Activated CD8-positive, alpha-beta memory T cell treated with anti-CD3 and anti-CD28 coated beads for 4 hours (primary cell): Measurements from ENCODE around the gene ADAMTS15.

Source experiments
- DNase-seq, 2 donors: peaks; one replicate each; pipeline ENCODE4 v3.0.0-alpha.2; 2020; ENCODE audit warnings: low read depth in 2 of 2

The ADAMTS15 gene

GRCh38 chr11:130418756-130419155, 29.7 kb upstream of the ADAMTS15 start:
- no peak for DNase-seq

DNA sequence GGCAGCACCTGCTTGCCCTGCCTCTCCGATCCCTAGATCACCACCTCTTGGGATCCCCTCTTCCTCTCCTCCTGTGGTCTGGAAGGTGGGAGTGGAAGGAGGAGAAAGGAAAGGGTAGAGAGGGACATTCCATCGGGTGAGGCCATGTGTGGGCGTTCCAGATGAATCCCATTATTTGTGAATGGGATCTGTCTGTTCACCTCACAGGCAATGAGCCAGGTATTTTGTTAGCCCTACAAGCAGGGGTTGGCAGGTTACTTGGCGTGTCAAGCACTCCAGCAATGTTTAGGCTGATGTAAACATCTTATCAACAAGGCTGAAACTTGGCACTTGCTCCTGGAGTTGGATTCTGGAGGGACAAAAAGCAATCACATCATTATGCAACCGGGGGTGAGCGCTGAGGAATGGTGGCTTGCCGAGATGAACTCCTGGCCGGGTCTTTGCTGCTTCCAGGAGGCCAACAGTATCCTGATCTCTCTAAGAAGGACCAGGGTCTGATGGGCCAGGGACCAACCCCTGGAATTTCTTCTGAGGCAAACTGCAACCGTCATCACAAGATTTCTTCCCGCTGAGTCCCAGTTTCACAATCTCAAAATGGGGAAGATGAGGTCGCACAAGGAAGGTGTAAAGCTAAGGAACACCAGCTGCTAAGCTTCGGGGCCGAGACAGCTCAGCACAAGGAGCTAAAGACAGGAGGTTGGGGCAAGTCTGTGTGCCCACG, 27.8 kb upstream of the ADAMTS15 start:
- DNase-seq: no peak

DNA sequence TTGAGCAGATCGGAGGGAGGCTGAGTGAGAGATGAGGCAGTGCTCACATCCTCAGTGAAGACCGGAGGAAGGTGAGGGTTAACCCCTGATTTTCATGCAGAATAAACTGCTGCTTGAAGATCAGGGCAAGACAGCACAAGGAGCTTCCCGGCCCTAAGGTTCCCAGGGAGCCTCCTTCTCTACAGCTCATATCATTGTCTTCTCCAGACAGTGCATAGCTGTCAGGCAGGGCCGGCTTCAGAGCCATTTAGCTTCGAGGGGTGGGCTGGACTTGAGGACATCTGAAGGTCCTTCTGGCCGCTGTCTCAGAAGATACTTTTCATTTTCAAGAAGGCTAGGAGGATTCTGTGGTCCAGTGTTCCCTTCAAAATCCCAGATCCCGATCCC, 27.3 kb upstream of the ADAMTS15 start:
- DNase-seq: no peak

GRCh38 chr11:130421697-130422096, 26.7 kb upstream of the ADAMTS15 start:
- DNase-seq: no peak

DNA sequence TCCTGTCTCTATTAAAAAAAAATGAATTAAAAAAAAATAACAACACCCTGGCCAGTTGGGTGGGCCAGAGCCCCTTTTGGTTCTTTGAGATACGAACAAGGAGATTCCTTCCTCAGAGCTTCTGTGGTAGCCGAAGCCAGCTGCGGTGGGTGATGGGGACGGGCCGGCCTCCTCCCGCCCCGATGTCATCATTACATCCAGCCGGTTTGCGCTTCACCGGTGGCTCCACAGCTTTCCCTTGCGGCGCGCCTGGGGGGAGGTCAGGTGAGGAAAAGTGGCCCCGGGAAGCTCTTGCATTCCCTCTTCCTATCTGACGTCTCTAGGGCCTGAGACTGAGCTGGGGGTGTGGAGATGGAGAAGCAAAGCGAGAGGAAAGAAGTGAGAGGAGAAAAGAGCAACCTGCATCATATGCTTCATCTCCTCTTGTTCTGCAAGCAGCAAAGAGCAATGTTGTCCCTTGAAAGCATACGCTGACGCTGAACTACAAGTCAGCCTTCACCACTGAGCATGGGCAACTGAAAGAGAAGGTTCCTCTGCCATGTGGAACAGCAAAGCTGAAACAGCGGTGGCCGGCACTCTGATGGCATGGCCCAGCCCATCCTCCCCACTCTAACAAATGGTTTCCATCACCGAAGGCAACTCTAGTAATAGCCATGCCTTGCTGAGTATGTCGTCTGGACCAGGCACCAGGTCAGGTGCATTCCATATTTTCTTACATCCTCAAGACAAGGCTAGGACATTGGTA, 26.0 kb upstream of the ADAMTS15 start:
- DNase-seq: no peak

DNA sequence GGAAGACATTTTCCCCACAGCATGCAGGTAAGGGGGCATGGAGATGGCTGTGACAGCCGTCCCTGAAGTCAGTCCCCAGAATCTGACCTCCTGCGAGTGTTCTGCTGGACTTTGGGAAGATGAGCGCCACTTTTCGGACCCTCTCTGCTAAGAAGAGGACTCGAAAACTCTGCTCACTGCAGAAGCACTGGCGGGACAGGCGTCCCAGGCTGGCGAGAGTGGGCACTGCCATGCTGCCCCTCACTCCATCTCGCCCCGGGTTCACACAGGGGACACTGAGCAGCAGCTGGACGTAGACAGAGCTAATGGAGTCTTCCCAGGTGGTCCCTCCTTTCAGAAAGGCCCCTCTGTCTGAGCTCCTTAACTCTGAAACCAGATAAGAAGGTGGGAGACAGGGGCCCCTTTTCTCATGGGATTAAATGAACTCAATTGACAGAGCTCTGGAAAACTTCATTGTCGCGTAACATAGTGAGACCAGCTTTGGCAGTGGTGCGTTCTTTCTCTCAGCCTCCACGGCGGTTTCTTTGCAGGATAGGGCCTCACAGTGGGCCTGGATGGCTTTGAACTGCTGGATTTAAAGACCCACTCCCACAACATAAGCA, 24.8 kb upstream of the ADAMTS15 start:
- no peak for DNase-seq

DNA sequence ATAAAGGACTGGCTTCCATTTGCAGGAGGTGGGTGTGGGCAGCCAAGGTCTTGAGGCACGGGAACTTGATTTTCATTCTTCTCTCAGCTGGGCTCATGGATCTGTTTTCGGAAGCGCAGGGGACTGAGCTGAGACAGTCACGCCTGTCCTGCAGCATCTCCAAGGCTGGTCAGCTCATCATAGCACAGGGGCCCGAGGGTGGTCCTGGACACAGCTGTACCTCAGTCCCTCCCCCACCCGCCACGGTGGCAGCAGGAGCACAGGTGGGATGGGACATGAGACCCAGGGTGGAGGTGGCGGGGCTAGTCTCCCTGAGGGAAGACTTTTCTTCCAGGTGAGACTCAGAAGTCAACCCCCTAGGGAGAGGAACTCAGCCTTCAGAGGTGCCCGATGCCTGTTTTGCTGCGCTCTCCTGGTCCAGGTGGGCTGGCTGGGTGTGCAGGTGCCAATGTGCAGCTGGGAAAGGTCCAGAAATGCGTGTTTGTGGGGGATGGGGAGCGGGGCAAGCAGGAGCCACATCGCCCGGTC, 23.8 kb upstream of the ADAMTS15 start:
- DNase-seq: no peak

DNA sequence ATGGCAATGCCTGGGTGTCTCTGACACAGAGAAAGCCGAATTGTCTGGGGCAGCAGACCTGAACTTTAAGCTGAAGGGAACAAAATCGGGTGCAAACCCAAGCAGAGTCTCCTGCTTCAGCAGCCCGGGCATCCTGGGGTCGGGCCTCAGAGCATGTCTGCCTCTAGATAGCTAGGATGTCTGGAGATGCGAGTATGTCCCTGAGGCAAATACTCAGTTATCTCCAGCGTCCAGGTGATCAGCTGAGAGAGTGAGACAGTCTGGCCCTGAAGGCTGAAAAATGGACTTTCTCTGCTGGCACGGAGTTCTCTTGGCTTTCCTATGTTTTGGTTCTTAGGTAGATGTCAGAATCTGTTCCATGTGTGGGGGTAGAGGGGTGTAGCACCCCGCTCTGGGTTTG, 23.3 kb upstream of the ADAMTS15 start:
- DNase-seq: no peak

GRCh38 chr11:130426223-130426836, 22.1 kb upstream of the ADAMTS15 start:
- no peak for DNase-seq

DNA sequence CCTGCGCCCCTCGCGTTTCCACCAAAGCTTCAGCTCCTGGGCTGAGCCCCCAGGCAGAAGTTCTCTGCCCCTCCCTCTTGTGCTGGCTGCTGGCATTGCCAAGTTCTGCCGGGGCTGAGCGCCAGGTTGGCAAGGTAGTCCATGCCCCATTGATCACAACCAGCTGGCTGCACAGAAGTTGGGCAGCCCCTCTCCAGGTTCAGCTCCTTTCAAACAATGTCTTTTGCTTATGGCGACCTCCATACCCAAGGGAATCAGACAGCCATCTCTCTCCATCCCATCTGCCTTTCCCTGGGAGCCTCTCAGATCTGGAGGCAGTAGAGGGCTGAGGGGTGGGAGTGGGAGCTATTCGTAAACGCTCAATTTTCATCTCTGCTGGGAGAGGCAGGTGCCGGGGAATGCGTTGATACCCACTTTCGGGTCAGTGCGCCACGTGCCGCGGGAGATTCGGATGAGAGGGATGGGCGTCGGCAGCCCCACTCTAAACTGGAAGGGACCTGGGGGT, 21.6 kb upstream of the ADAMTS15 start:
- no peak for DNase-seq

DNA sequence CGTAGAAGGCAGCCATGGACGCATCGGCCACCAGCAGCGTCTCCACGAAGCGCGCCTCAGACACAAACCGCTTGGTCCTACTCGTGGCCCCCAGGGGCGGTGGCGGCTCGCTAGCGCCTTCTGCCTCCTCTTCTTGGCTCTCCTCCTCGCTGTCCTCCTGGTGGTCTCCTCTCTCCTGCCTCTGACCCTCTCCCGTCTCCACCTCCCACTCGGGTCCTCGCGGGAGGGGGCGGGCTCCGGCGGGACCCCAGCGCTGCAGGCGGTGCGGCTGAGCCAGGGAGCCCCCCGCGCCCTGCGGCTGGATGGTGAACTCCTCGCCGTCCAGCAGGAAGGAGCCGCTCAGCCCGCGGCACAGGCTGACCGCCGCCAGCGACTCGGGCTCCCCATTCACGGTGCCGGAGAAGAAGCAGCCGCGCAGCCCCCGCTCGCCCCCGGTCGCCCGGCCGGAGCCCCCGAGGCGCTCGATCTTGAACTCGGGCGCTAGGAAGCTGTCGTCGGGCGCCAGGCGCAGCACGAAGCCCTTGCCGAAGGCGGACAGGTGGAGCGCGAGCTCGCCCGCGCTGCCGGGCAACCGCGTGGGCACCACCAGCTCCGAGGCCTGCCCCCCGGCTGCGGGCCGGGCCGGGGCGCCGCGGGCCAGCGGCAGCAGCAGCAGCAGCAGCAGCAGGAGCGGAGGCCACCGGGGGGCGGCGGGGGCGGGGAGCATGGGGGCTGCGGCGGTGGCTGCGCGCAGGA, 20.7 kb upstream of the ADAMTS15 start:
- DNase-seq: no peak

GRCh38 chr11:130428316-130429119, 19.9 kb upstream of the ADAMTS15 start, which contains the start of gene ADAMTS8:
Gene ADAMTS8 (minus strand): TSS chr11:130428609. CDS start chr11:130428286, 323 bp downstream.
- no peak for DNase-seq

DNA sequence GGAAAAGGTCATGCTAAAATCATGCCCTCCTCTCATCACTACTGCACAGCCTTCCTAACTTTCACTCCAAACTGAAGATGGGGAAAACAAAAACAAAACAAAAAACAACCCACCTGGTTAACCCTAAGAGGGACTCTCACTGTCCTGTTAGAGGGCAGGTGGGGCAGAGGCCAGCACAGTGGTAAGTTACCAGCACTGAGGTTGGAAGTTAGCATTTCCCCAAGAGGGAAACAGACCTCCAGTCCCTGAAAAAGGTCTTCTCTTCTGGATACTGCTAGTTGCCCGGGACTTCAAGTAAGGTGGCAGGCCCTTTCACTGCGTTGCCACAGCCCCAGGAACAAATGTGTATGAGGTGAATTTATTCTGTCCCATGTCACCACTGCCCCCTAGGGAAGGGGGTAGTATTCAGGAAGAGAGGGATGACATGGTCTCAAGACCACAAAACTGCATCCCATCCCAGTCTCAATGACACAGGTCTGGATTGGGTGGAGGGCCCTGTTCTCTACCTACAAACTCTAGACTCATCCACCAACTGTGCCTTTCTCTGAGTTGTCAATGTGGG, 19.2 kb upstream of the ADAMTS15 start:
- no peak for DNase-seq

GRCh38 chr11:130429983-130430382, 18.5 kb upstream of the ADAMTS15 start:
- no peak for DNase-seq

DNA sequence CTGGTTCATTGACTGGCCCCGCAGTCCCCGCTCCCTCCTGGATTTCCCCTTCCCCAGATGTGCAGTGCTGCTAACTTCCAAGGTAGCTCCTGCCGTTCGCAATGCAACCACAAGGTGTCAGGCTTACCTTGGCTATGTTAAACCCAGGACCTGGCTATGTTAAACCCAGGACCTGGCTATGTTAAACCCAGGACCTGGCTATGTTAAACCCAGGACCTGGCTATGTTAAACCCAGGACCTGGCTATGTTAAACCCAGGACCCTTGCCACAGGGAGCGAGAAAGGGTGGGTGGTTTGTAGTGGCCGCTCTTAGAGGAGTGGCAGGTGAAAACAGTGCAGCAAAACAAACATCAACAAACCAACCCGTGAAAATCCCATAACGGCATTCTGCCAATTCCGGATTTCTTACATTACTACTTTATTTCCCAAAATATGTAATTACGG, 17.1 kb upstream of the ADAMTS15 start:
- DNase-seq: peak; percentile 31 to 38

DNA sequence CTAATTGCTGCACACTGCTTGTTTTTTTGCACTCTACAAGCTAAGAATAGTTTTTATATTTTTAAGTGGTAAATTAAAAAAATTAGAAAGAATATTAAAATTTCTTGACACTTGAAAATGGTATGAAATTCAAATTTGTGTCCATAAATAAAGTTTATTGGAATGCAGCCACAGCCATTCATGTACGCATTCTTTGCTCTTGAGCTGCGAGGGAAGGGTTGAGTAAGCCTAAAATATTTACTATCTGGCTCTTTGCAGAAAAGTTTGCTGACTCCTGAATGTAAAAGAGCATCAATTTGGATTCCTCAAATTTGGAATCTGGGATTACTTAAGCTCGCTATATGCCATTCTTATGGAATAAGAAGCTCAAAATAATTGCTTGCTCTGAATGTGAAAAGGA, 16.6 kb upstream of the ADAMTS15 start:
- no peak for DNase-seq

- no peak for DNase-seq
Observed at GRCh38 chr11:130433357-130433756, 15.1 kb upstream of the ADAMTS15 start.

DNA sequence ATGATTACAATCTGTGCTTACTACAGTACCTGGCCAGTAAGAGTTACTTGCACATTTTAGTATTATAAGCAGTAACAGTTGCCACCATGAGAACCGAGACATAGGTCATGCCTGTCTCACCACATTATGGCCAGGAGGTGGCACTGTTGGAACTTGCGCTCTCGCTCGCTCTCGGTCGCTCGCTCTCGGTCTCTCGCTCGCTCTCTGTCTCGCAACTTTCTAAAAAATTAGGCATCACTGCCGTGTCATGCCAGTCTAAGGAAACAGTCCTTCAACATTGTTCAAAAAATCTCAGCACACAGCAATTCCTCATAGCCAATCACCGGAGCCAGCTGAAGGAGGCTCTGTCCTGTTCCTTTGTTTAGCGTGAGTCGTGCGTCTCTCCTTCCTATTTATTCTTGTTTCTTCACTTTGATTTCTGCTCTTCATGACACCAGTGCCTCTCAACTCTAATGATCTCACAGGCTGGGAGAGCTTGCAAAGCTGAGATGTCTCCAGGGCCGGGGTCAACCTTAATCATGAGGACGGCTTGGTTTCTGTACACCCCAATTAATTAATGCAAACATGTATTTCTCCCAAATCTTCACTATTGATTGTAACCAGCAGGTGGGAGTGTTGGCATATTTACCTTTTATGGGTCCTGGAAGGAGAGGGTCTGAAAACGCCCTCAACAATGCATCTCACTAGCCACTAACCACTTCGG, 13.8 kb upstream of the ADAMTS15 start:
- peak; percentile 24 to 32 for DNase-seq

DNA sequence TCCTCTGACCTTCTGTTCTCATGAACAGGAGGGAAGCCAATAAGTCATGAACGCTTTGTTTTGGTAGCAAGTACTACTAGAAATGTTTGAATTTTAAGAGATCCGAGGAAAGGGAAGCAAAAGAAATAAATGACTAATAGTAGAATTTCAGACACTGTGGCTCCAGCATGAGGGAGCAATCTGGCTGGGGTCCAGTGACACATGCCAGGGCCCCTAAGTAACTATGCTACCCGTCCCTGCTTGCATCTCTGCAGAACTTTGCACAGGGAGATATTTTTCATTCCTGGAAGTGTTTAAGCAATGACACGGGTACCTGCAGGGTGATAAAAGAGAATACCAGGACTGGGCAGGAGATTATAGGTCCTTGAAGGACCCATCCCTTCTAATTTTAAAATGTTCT, 12.8 kb upstream of the ADAMTS15 start:
- no peak for DNase-seq
